K562 (cell line): ENCODE measurements around the gene ENHO. TPM values are rescaled to one million over a fixed set of nuclear protein-coding genes. Genes with fewer than 3 reads are reported as not detected.

Experiments
- ATAC-seq: fragments of 200-7000 bp; cut with Tn5 transposase; 3 replicates; pipeline ENCODE4 v1.9.1; 2020; ENCODE audit warnings: moderate library complexity
- BruUV-seq: library from RNA; stranded (reverse); fragments of 400-500 nt; replicated peaks from 2 replicates; lab custom pipeline; 2021; lab: Mats Ljungman, UMichigan
- CTCF ChIA-PET: fragments of 300-600 bp; formaldehyde crosslinking; extraction: SDS; loops from one replicate; lab custom pipeline; 2021; ENCODE audit warnings: low intra/inter-chr PET ratio; lab: Yijun Ruan, JAX
- POLR2A ChIA-PET: fragments of 300-600, 350-650 bp; sonication (Branson Sonifier 250); formaldehyde crosslinking; extraction: SDS; loops from one replicate; lab custom pipeline; 2021; ENCODE audit warnings: antibody characterized with exemption, inconsistent platforms; lab: Yijun Ruan, JAX
- DNase-seq, 4 experiments: peaks; one replicate each; pipeline versions ENCODE4 v3.0.0 to v3.0.0-alpha.2; 2011 to 2018; ENCODE audit warnings: low spot score in 3 of 4, mixed read lengths in 3 of 4; ENCODE audit errors: extremely low read depth in 1 of 4
- FAIRE-seq: peaks from 2 replicates; lab custom pipeline; 2011; peaks lifted over from hg19 to GRCh38; lab: Jason Lieb, UNC
- H2AFZ ChIP-seq: 2 replicates; pipeline ENCODE4 v1.6.0; 2011; ENCODE audit warnings: low read depth, low read length, control low read depth, inconsistent platforms
- H3K27ac ChIP-seq: fragments of 200-600 bp; 3 replicates; pipeline ENCODE4 v1.8.0; 2011; ENCODE audit warnings: low read depth, mild to moderate bottlenecking, control low read depth, inconsistent platforms, low read length, moderate library complexity, mixed read lengths; ENCODE audit errors: extremely low read depth
- H3K27me3 ChIP-seq, 2 experiments: fragments of 300-600 bp in 1 of 2; 2 replicates in 1 of 2; 3 replicates in 1 of 2; pipeline versions ENCODE4 v1.6.0 to v1.8.0; 2011; ENCODE audit warnings: inconsistent platforms in 2 of 2, low read length in 2 of 2, mild to moderate bottlenecking in 1 of 2, mixed read lengths in 1 of 2, moderate library complexity in 1 of 2; ENCODE audit not compliant: control insufficient read depth in 2 of 2, insufficient read depth in 2 of 2
- H3K36me3 ChIP-seq: fragments of 300-600 bp; 3 replicates; pipeline ENCODE4 v1.8.0; 2011; ENCODE audit warnings: mild to moderate bottlenecking, low read length, inconsistent platforms; ENCODE audit not compliant: control insufficient read depth, insufficient read depth
- H3K4me1 ChIP-seq, 2 experiments: fragments of 200-600 bp in 1 of 2; replicated peaks in 1 of 2; 2 replicates in 1 of 2; 3 replicates in 1 of 2; pipeline versions ENCODE4 v1.5.1 to v1.8.0; 2011; ENCODE audit warnings: inconsistent platforms in 2 of 2, low read length in 2 of 2, mild to moderate bottlenecking in 1 of 2, mixed read lengths in 1 of 2, moderate library complexity in 1 of 2; ENCODE audit not compliant: control insufficient read depth in 2 of 2, insufficient read depth in 2 of 2
- H3K4me2 ChIP-seq: 2 replicates; pipeline ENCODE4 v1.6.1; 2011; ENCODE audit warnings: low read length, control low read depth, inconsistent platforms, mixed read lengths; ENCODE audit not compliant: insufficient read depth
- H3K4me3 ChIP-seq: fragments of 200-600 bp; sonication (generic), shearing (Covaris generic); 2 replicates; pipeline ENCODE4 v1.5.1; 2016; ENCODE audit warnings: control low read depth, inconsistent platforms
- H3K79me2 ChIP-seq: fragments of 200-600 bp; 3 replicates; pipeline ENCODE4 v1.8.0; 2011; ENCODE audit warnings: low read length, inconsistent platforms; ENCODE audit not compliant: control insufficient read depth, insufficient read depth
- H3K9ac ChIP-seq, 2 experiments: 2 replicates each; pipeline versions ENCODE4 v1.6.0 to v1.6.1; 2011; ENCODE audit warnings: low read depth in 2 of 2, low read length in 2 of 2, control low read depth in 1 of 2, inconsistent platforms in 1 of 2, mild to moderate bottlenecking in 1 of 2, mixed read lengths in 1 of 2; ENCODE audit not compliant: insufficient read depth in 1 of 2
- H3K9me1 ChIP-seq: one replicate; pipeline ENCODE4 v1.6.0; 2011; ENCODE audit warnings: inconsistent platforms, mild to moderate bottlenecking, low read length, moderate library complexity; ENCODE audit not compliant: control insufficient read depth, insufficient read depth
- H3K9me3 ChIP-seq: replicated peaks from 2 replicates; pipeline ENCODE4 v1.5.1; 2011; ENCODE audit warnings: low read depth, low read length, inconsistent platforms; ENCODE audit not compliant: control insufficient read depth, insufficient read depth
- H4K20me1 ChIP-seq: replicated peaks from 2 replicates; pipeline ENCODE4 v1.6.1; 2011; ENCODE audit warnings: low read length, inconsistent platforms, mixed read lengths; ENCODE audit not compliant: control insufficient read depth, insufficient read depth
- CREM ChIP-seq: IDR thresholded peaks from 2 replicates; pipeline ENCODE4 v1.6.1; 2014; ENCODE audit warnings: antibody characterized with exemption, low read depth
- CSDE1 ChIP-seq, 2 experiments: fragments of 450-650 bp; IDR thresholded peaks; 2 replicates each; pipeline ENCODE4 v1.6.1; 2016; ENCODE audit warnings: mild to moderate bottlenecking in 1 of 2
- NEUROD1 ChIP-seq: fragments of 150-350 bp; IDR thresholded peaks from 2 replicates; pipeline ENCODE4 v1.6.1; 2014; ENCODE audit warnings: borderline replicate concordance, low read length, low read depth; ENCODE audit not compliant: partially characterized antibody
- NFE2L1 ChIP-seq: fragments of 450-650 bp; IDR thresholded peaks from 2 replicates; pipeline ENCODE4 v1.6.1; 2016; ENCODE audit warnings: missing genetic modification characterization, low read depth, mild to moderate bottlenecking, missing compliant biosample characterization, moderate library complexity, borderline replicate concordance
- NONO ChIP-seq, 2 experiments: fragments of 200-400 bp in 1 of 2; fragments of 450-650 bp in 1 of 2; formaldehyde crosslinking in 1 of 2; IDR thresholded peaks; 2 replicates each; pipeline ENCODE4 v1.6.1; 2017; ENCODE audit warnings: low read depth in 2 of 2, mild to moderate bottlenecking in 2 of 2, moderate library complexity in 2 of 2, low read length in 1 of 2
- SPI1 ChIP-seq: IDR thresholded peaks from 2 replicates; pipeline ENCODE4 v1.6.1; 2011; ENCODE audit warnings: low read depth, low read length, control low read depth, borderline replicate concordance
- TAF15 ChIP-seq: fragments of 200-400 bp; formaldehyde crosslinking; IDR thresholded peaks from 2 replicates; pipeline ENCODE4 v1.6.1; 2017; ENCODE audit warnings: mild to moderate bottlenecking, low read depth, low read length, moderate library complexity
- U2AF2 ChIP-seq: fragments of 200-400 bp; formaldehyde crosslinking; optimal IDR thresholded peaks from 2 replicates; pipeline ENCODE3; 2017; ENCODE audit warnings: low read depth, mild to moderate bottlenecking, low read length
- ZNF282 ChIP-seq: sonication (generic); formaldehyde crosslinking; IDR thresholded peaks from 2 replicates; pipeline ENCODE4 v1.8.1; 2023; ENCODE audit warnings: missing genetic modification reagents
- ZNF316 ChIP-seq: fragments of 450-650 bp; IDR thresholded peaks from 2 replicates; pipeline ENCODE4 v1.6.1; 2016
- ZNF780A ChIP-seq: fragments of 250-450 bp; sonication (Bioruptor Pico); IDR thresholded peaks from 2 replicates; pipeline ENCODE4 v1.5.0; 2021; ENCODE audit warnings: mild to moderate bottlenecking
- WGBS: fragments of 100-300 bp; shearing (Covaris generic); methylation state at CpG from one replicate; pipeline ENCODE4 v1.1.6; 2016; ENCODE audit warnings: low coverage, mixed read lengths; ENCODE audit not compliant: insufficient coverage; ENCODE audit errors: missing lambda C conversion rate; 5-methylcytosine and 5-hydroxymethylcytosine counted together
- in situ Hi-C: fragments of 300-500 bp; cut with MboI; formaldehyde crosslinking; loops from 4 replicates; pipeline ENCODE4 v1.15.0; 2018; ENCODE audit warnings: inconsistent platforms, mixed read lengths
- intact Hi-C: fragments of 100-400 bp; cut with micrococcal nuclease; formaldehyde crosslinking; loops from 2 replicates; pipeline ENCODE4 v1.14.2; 2022
- polyA plus RNA-seq, 8 experiments: library from polyadenylated mRNA; depleted of rRNA in 4 of 8; stranded (reverse) in 5 of 8; unstranded in 3 of 8; fragments of >200 nt; fragmentation: Nextera tagmentation in 2 of 8; fragmentation: Illumina TruSeq in 1 of 8; extraction: Ambion mirVana in 2 of 8; extraction: Trizol in 1 of 8; gene quantifications; 2 replicates each; pipeline versions ENCODE4 v1.2.1 to v1.2.3, GENCODE V29; 2011 to 2014; ENCODE audit warnings: inconsistent platforms in 1 of 8, missing spikeins in 1 of 8
- total RNA-seq, 7 experiments: library from RNA; depleted of rRNA in 6 of 7; stranded (reverse); fragments of >200 nt in 6 of 7; fragmentation: Illumina TruSeq in 2 of 7; extraction: Trizol in 2 of 7; gene quantifications; 2 replicates each; pipeline versions ENCODE4 v1.2.1 to v1.2.3, GENCODE V29; 2011 to 2021; ENCODE audit warnings: low replicate concordance in 1 of 7
- TF ChIP-seq, protein P1 (sequence below): fragments of 450-650 bp; formaldehyde crosslinking; IDR thresholded peaks from 2 replicates; pipeline ENCODE4 v1.4.0; 2020; ENCODE audit warnings: mild to moderate bottlenecking, moderate library complexity

ENHO gene
- total and polyA plus RNA-seq, 9 of the 15 experiments (the other 6 are each of a cell fraction or from before 2014, with no cell fraction given): 0.24 TPM; not detected in 8

- Histone ChIP-seq H3K9ac (no peak overlapping the region), H3K9me3 (no peaks in the 10 kb centered on the region), H4K20me1 (no peaks in the 10 kb centered on the region), H2AFZ (no peak overlapping the region), H3K4me3 (no peak overlapping the region), H3K4me2 (no peak overlapping the region), H3K27ac (no peak overlapping the region), H3K4me1 (no peaks in the 10 kb centered on the region), H3K9me1 (no peaks in the 10 kb centered on the region), H3K36me3 (no peaks in the 10 kb centered on the region), H3K27me3 (peaks cover 0 to 18% of the 10 kb centered on the region in 2 experiments; a peak in 2 of 5 replicates), H3K79me2 (no peaks in the 10 kb centered on the region)
- POLR2A ChIA-PET: no interaction called here
- in situ Hi-C loops: no loop called here
- FAIRE-seq (no peak), ATAC-seq (no peak), DNase-seq (no peak)
- no peak for TF ChIP-seq NFE2L1 (tag)
- TF ChIP-seq ZNF780A (CRISPR knock-in tag): no peak
- TF ChIP-seq NONO (IDR thresholded peaks at IDR 0.05; ENCODE audit: low read depth in 2 of 2, low read length in 1 of 2): no peak
- TF ChIP-seq ZNF316: no peak
- TF ChIP-seq U2AF2: no peak
- 0% methylated on average over 1 of the region's 2 CpGs for WGBS
- CTCF ChIA-PET: interaction anchor here (0.6 kb wide), 1 partner anchor 133 kb away, joined by 3 read pairs; no protein-coding TSS in a partner anchor
- intact Hi-C loops: no loop called here
- BruUV-seq: no TSS peak
Observed at GRCh38 chr9:34540827-34541226, 18.0 kb upstream of the ENHO start.

DNA sequence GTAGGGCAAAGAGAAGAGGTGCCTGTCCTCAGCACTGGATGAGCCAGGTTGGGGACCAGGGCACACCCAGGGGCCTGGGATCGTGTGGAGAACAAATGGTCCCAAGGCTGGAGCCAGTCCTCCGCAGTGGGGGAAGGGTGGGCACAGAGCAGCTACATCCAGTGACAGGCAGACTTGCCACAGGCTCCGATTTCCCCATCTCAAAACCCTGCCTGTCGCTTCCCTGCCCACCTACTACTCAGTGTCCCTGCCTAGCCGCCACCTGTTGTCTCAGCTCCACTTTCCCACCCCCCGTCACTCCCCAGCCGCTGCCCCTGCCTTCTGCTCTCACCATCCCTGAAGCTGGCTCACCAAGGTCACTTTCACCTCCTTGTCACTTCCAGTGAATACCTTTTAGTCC is 13.9 kb upstream of the ENHO start:
- no peak overlapping the region for H3K9ac ChIP-seq
- no TSS peak for BruUV-seq
- no peak overlapping the region for H2AFZ ChIP-seq
- no peaks in the 10 kb centered on the region for H3K79me2 ChIP-seq
- intact Hi-C loops (no loop called here), in situ Hi-C loops (no loop called here)
- no peaks in the 10 kb centered on the region for H3K9me3 ChIP-seq
- DNase-seq (no peak), ATAC-seq (no peak), FAIRE-seq (no peak)
- H4K20me1 ChIP-seq: no peaks in the 10 kb centered on the region
- ChIA-PET CTCF (no interaction called here), POLR2A (interaction anchor here (0.8 kb wide), 1 partner anchor 642 kb away, joined by 4 read pairs; no protein-coding TSS in a partner anchor)
- no peak for TF ChIP-seq TAF15
- TF ChIP-seq ZNF282 (CRISPR knock-in tag): no peak
- TF ChIP-seq SPI1: no peak
- TF ChIP-seq, protein P1, sequence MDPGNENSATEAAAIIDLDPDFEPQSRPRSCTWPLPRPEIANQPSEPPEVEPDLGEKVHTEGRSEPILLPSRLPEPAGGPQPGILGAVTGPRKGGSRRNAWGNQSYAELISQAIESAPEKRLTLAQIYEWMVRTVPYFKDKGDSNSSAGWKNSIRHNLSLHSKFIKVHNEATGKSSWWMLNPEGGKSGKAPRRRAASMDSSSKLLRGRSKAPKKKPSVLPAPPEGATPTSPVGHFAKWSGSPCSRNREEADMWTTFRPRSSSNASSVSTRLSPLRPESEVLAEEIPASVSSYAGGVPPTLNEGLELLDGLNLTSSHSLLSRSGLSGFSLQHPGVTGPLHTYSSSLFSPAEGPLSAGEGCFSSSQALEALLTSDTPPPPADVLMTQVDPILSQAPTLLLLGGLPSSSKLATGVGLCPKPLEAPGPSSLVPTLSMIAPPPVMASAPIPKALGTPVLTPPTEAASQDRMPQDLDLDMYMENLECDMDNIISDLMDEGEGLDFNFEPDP (CRISPR knock-in tag): no peak
- TF ChIP-seq CSDE1 (IDR thresholded peaks at IDR 0.05): no peak
- TF ChIP-seq CREM: no peak
- no peak for TF ChIP-seq NEUROD1
- no peaks in the 10 kb centered on the region for H3K36me3 ChIP-seq
- H3K9me1 ChIP-seq: no peaks in the 10 kb centered on the region
- no peak overlapping the region for H3K27ac ChIP-seq
- no peak overlapping the region for H3K4me2 ChIP-seq
- WGBS: 0% methylated on average over 6 of the region's 7 CpGs
- H3K4me3 ChIP-seq: no peak overlapping the region
- peaks cover 0 to 12% of the 10 kb centered on the region in 2 experiments; a peak in 3 of 5 replicates for H3K27me3 ChIP-seq
- no peaks in the 10 kb centered on the region for H3K4me1 ChIP-seq
